Parathyroid adenoma (tissue), 2 donors: ENCODE data around the gene TDRKH.
"Not testable (repeated sequence)": the region's sequence is repeated elsewhere in the genome, so short reads cannot be mapped to it uniquely, and the experiment has no call there.

ENCODE experiments used
- H2AFZ ChIP-seq: fragments of 300-600 bp; sonication (generic); one replicate; pipeline ENCODE4 v1.7.0; 2017; ENCODE audit warnings: antibody characterized with exemption, mild to moderate bottlenecking
- H3K27ac ChIP-seq: fragments of 300-600 bp; sonication (generic); one replicate; pipeline ENCODE4 v1.7.0; 2017
- H3K27me3 ChIP-seq: fragments of 300-600 bp; sonication (generic); one replicate; pipeline ENCODE4 v1.7.0; 2017; ENCODE audit warnings: low read length; ENCODE audit not compliant: control insufficient read depth, insufficient read depth
- H3K36me3 ChIP-seq: fragments of 300-600 bp; sonication (generic); one replicate; pipeline ENCODE4 v1.7.0; 2017; ENCODE audit warnings: low read length; ENCODE audit not compliant: control insufficient read depth, insufficient read depth
- H3K4me1 ChIP-seq: fragments of 300-600 bp; sonication (generic); one replicate; pipeline ENCODE4 v1.7.0; 2017; ENCODE audit warnings: control low read depth
- H3K4me2 ChIP-seq: fragments of 300-600 bp; sonication (generic); one replicate; pipeline ENCODE4 v1.7.0; 2017; ENCODE audit warnings: low read length
- H3K4me3 ChIP-seq: fragments of 300-600 bp; sonication (generic); one replicate; pipeline ENCODE4 v1.7.0; 2017; ENCODE audit warnings: low read depth, low read length
- H3K79me2 ChIP-seq: fragments of 300-600 bp; sonication (generic); one replicate; pipeline ENCODE4 v1.7.0; 2017; ENCODE audit warnings: control low read depth
- H3K9ac ChIP-seq: fragments of 300-600 bp; sonication (generic); one replicate; pipeline ENCODE4 v1.7.0; 2017; ENCODE audit warnings: mild to moderate bottlenecking
- H3K9me3 ChIP-seq: fragments of 300-600 bp; sonication (generic); one replicate; pipeline ENCODE4 v1.7.0; 2017; ENCODE audit warnings: low read length; ENCODE audit not compliant: control insufficient read depth
- TF ChIP-seq, protein P1 (sequence below): fragments of 300-600 bp; sonication (generic); IDR thresholded peaks from one replicate; pipeline ENCODE4 v1.7.0; 2017; ENCODE audit warnings: antibody characterized with exemption, mild to moderate bottlenecking
- donor health status: primary hyperparathyroidism.

Gene TDRKH

GRCh38 chr1:151798571-151798970 is 8.3 kb upstream of the TDRKH start:
- Histone ChIP-seq H3K4me3 (no peak overlapping the region), H3K9ac (no peak overlapping the region), H3K4me2 (no peak overlapping the region), H2AFZ (no peak overlapping the region), H3K27ac (no peak overlapping the region), H3K4me1 (no peaks in the 10 kb centered on the region), H3K79me2 (no peaks in the 10 kb centered on the region), H3K27me3 (no peaks in the 10 kb centered on the region), H3K36me3 (no peaks in the 10 kb centered on the region), H3K9me3 (no peaks in the 10 kb centered on the region)
- TF ChIP-seq, protein P1, sequence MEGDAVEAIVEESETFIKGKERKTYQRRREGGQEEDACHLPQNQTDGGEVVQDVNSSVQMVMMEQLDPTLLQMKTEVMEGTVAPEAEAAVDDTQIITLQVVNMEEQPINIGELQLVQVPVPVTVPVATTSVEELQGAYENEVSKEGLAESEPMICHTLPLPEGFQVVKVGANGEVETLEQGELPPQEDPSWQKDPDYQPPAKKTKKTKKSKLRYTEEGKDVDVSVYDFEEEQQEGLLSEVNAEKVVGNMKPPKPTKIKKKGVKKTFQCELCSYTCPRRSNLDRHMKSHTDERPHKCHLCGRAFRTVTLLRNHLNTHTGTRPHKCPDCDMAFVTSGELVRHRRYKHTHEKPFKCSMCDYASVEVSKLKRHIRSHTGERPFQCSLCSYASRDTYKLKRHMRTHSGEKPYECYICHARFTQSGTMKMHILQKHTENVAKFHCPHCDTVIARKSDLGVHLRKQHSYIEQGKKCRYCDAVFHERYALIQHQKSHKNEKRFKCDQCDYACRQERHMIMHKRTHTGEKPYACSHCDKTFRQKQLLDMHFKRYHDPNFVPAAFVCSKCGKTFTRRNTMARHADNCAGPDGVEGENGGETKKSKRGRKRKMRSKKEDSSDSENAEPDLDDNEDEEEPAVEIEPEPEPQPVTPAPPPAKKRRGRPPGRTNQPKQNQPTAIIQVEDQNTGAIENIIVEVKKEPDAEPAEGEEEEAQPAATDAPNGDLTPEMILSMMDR, result no peak

- Histone ChIP-seq H3K9ac (no peak overlapping the region), H3K4me1 (no peaks in the 10 kb centered on the region), H3K4me2 (peak overlapping the region; percentile 78), H3K27ac (peak overlapping the region; percentile 50), H3K4me3 (peak overlapping the region; percentile 85), H3K9me3 (no peaks in the 10 kb centered on the region), H2AFZ (peak overlapping the region; percentile 52), H3K27me3 (no peaks in the 10 kb centered on the region), H3K79me2 (no peaks in the 10 kb centered on the region), H3K36me3 (no peaks in the 10 kb centered on the region)
- TF ChIP-seq, protein P1, result no peak
Measured at GRCh38 chr1:151790940-151791651, 796 bp upstream of the TDRKH start.

- Histone ChIP-seq H3K27ac (no peak overlapping the region), H3K9ac (no peak overlapping the region), H3K27me3 (no peaks in the 10 kb centered on the region), H2AFZ (no peak overlapping the region), H3K4me1 (peaks cover 10% of the 10 kb centered on the region), H3K79me2 (no peaks in the 10 kb centered on the region), H3K36me3 (no peaks in the 10 kb centered on the region), H3K4me2 (no peak overlapping the region), H3K9me3 (no peaks in the 10 kb centered on the region), H3K4me3 (no peak overlapping the region)
- TF ChIP-seq, protein P1, result no peak
Measured at GRCh38 chr1:151787689-151788088, 2.6 kb downstream of the TDRKH start.

DNA sequence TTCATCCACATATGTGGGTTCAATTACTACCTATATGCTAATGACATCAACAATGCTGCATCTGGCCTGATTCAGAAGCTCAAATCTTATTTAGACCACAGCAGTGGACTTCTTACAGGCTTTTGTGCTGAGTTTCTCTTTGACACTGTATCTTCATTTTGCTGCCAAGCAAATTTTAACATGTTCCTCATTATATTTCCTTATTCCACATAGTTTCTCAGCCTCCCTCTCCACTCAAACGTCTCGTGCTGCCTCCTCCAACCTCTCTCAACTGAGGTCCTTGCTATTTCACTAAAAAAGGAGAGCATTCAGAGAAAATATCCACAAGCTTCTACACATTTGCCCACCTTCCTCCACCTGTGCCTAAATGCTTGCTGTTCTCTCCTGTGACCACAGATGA is 6.5 kb downstream of the TDRKH start:
- Histone ChIP-seq H3K27ac (peak overlapping the region; percentile 76), H3K9me3 (no peaks in the 10 kb centered on the region), H3K4me2 (peak overlapping the region; percentile 46), H3K27me3 (no peaks in the 10 kb centered on the region), H3K4me3 (peak overlapping the region; percentile 17), H3K79me2 (no peaks in the 10 kb centered on the region), H2AFZ (no peak overlapping the region), H3K4me1 (peaks cover 21% of the 10 kb centered on the region), H3K36me3 (no peaks in the 10 kb centered on the region), H3K9ac (no peak overlapping the region)
- TF ChIP-seq, protein P1, result no peak

GRCh38 chr1:151782741-151783140 is 7.6 kb downstream of the TDRKH start:
- H3K4me2 ChIP-seq, result peak overlapping the region; percentile 40
- no peak overlapping the region for H2AFZ ChIP-seq
- H3K4me3 ChIP-seq, result no peak overlapping the region
- H3K27ac ChIP-seq, result peak overlapping the region; percentile 71
- no peak overlapping the region for H3K9ac ChIP-seq
- no peaks in the 10 kb centered on the region for H3K36me3 ChIP-seq
- H3K79me2 ChIP-seq, result no peaks in the 10 kb centered on the region
- H3K27me3 ChIP-seq, result no peaks in the 10 kb centered on the region
- TF ChIP-seq, protein P1, result no peak
- peaks cover 21% of the 10 kb centered on the region for H3K4me1 ChIP-seq
- no peaks in the 10 kb centered on the region for H3K9me3 ChIP-seq

DNA sequence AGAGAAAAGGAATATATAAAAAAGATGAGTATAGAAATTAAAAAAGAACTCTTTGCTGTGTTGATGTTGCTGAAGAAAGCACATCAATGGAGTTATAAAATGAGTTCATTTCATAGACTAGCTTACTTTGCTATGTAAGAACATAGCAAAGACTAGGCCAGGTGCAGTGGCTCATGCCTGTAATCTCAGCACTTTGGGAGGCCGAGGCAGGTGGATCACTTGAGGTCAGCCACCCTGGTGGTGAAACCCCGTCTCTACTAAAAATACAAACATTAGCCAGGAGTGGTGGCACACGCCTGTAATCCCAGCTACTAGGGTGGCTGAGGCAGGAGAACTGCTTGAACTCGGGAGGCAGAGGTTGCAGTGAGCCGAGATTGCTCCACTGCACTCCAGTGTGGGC is 8.3 kb downstream of the TDRKH start:
- H3K4me1 ChIP-seq, result peaks cover 21% of the 10 kb centered on the region
- not testable (repeated sequence) for H3K9me3 ChIP-seq, H3K4me3 ChIP-seq, H3K36me3 ChIP-seq, H3K27me3 ChIP-seq, H3K9ac ChIP-seq, H2AFZ ChIP-seq, H3K4me2 ChIP-seq, H3K79me2 ChIP-seq
- H3K27ac ChIP-seq, result peak overlapping the region; percentile 71

GRCh38 chr1:151780736-151781135 is 9.6 kb downstream of the TDRKH start:
- peak overlapping the region; percentile 60 for H3K27ac ChIP-seq
- not testable (repeated sequence) for H3K79me2 ChIP-seq, H2AFZ ChIP-seq, H3K4me2 ChIP-seq, H3K36me3 ChIP-seq, H3K9me3 ChIP-seq, H3K9ac ChIP-seq, H3K4me3 ChIP-seq, H3K27me3 ChIP-seq
- peaks cover 29% of the 10 kb centered on the region for H3K4me1 ChIP-seq
